ENCODE results near the gene FCRL5.

FCRL5 gene

DNA sequence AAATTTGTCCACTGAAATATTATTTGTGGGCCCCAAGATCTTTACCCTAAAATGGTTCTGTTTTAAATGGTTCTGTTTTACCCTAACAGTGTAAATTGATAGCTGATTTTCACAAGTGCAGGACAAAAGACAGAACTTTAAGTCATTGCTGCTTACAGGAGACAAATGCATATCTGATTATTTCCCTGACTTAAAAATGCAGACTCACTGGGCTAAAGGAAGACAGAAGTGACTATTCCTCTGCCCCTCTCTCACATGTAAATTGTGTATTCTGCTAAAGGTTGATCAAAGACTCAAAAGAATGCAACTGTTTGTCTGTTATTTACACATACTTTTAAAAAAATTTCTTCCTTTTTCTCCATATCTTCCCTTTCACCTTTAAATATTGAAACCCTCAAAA is 12.7 kb downstream of the FCRL5 start:
- in situ Hi-C loops (cut with MboI; ENCODE audit: low sequenced_read_pairs): no loop called here

DNA sequence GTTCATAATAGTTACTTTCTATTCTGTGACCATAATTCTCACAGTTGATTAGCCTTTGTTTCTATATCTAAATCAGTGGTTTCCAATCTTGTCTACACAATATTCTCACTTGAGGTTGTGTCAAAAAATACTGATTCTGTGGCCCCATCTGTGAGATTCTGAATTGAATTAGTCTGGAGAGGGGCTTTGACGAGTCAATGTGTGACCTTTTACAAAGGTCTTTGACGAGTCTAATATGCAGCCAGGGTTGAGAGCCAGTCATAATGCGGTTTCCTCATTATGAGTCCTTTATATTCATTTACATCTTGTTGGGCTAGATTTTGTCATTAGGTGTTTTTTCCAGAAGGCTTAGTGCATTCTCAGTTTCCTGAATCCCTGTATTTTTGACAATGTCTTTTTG is 19.7 kb downstream of the FCRL5 start:
- in situ Hi-C loops (cut with MboI; ENCODE audit: low sequenced_read_pairs): no loop called here

DNA sequence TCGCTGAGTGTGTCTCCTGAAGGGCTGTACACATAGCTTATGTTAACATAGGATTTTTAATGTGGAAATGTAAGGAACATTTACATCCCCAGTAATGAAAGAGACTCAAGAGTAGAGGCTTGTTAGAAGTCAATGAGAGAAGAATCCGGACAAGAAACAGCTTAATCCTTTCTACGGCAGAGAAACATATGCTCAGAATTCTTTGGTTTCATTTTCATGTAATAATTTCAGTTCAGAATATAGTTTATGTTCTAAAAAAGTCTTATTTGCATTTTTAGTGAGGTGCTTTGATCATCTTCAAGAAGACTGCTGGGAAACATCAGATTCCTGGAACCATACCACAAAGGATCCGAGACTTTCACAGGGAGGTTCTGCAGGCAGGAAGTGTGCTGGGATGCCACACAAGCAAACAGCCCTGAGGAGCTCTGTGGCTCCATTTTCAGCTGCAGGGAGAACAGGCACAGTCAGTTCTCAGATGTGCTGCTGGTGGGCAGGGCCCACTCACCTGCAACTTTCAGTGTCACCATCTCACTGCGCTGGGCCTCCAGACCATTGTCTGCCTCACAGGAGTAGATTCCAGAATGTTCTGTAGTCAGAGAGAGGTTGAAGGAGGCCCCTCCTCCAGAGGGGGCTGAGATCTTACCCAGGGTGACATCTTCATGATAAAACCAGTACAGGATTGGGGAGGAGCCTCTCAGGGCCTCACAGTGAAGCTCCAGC is 28.4 kb downstream of the FCRL5 start:
- in situ Hi-C loops (cut with MboI; ENCODE audit: low sequenced_read_pairs): no loop called here

DNA sequence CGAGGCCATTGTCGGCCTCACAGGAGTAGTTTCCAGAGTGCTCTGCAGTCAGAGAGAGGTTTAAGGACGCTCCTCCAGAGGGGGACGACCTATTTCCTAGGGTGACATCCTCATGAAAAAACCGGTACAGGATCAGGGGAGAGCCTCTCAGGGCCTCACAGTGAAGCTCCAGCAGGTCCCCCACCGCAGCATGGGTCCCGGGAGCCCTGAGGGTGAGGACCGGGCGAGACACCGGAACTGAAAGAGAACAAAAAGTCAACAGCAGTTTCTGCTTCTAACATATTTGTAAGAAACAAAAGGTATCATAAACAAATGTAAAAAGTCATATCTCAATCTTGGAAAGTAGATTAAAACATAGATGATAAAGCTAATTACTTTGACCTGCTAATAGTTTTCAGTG is 31.3 kb downstream of the FCRL5 start:
- in situ Hi-C loops (cut with MboI; ENCODE audit: low sequenced_read_pairs): no loop called here

GRCh38 chr1:157520386-157520935 is 31.9 kb downstream of the FCRL5 start:
- in situ Hi-C loops (cut with MboI; ENCODE audit: low sequenced_read_pairs): no loop called here

DNA sequence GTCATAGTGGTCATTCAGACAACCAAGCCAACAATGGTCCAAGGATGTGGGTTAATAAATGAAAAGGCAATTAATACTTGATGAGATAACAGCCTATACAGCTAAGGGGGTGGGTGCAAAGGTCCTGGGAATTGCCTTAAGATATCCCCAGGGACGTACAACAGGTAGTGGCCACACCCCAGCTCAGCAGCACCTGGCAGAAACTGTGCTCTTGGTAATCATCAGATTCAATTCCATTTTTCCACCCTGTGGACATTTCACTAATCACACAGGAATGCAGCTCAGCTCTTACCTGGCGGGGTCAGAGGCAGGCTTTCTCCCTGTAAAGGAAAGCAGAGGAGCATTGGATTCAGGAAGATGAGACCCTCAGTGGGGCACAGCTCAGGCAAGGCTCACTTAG is 32.9 kb downstream of the FCRL5 start:
- in situ Hi-C loops (cut with MboI; ENCODE audit: low sequenced_read_pairs): no loop called here

- in situ Hi-C loops (cut with MboI; ENCODE audit: low sequenced_read_pairs): no loop called here
Observed at GRCh38 chr1:157517016-157517415, 35.3 kb downstream of the FCRL5 start.

- in situ Hi-C loops (cut with MboI; ENCODE audit: low sequenced_read_pairs): no loop called here
Observed at GRCh38 chr1:157515709-157516108, 36.6 kb downstream of the FCRL5 start.

GRCh38 chr1:157515141-157515540 is 37.2 kb downstream of the FCRL5 start:
- in situ Hi-C loops (cut with MboI; ENCODE audit: low sequenced_read_pairs): no loop called here

DNA sequence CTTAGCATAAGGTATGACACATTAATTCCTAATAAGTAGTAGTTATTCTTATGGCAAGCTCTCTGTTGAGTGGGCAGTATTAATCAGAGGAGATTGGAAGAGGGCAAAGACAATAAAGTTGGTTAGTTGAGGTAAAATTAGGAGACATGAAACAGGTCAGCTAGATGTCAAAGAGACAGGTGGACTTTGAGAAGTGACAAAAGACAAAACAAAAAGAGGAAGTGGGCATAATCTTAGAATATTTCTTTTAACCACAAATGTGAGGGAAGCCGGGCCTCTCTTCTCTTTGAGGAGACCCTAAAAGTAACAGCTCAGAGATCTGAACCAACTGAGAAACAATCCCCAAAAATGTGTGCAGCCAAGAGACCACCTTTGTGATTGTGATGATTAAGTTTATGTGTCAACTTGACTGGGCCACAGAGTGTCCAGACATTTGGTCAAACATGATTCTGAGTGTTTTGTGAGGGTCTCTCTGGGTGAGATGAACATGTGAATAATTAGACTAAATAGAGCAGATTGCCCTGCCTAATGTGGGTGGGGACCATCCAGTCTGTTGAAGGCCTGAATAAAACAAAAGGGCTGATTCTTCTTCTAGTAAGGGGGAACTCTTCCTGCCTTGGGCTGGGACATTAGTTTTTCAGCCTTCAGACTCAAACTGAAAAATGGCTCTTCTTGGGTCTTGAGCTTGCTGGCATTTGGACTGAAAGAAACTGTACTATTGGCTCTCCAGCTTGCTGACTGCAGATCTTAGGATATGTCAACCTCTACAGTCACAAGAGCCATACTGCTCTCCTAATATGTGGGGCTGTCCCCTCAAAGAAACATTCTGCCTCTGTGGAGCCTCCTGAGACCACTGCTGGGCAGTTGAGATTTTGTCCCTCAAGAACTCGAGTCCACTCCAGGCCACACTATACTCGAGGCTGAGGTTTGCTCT is 40.0 kb downstream of the FCRL5 start:
- in situ Hi-C loops (cut with MboI; ENCODE audit: low sequenced_read_pairs): no loop called here

DNA sequence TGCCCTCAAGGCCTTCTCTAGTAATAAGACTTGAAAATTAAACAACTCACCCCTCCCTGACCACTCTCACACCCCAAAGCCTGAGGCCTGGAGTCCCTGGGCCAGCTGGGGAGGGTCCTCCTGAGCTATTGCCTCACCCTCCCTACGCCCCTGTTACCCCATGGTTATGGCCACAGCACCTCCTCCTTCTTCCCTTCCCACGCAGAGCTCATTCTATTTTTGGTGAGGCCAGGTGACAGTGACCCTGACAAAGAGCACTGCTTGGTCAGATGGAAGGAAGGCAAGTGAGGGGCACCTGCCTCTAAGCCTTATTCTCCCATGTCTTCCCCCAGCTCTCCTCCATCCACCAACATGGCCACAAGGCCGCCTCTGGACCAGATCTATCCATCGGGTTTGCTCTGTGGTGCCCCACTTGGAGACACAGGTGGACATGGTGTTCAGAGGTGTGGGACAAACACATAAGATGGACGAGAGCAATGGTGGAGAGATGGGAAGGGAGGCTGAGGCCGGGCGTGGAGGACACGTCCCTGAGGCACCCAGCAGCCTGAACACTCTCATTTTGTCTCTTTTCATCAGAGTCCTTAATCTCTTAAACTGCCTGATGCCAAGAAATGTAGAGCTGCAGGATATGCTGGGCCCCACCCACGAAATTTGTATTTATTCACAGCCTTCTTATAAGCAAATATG is 42.6 kb downstream of the FCRL5 start:
- in situ Hi-C loops (cut with MboI; ENCODE audit: low sequenced_read_pairs): no loop called here

DNA sequence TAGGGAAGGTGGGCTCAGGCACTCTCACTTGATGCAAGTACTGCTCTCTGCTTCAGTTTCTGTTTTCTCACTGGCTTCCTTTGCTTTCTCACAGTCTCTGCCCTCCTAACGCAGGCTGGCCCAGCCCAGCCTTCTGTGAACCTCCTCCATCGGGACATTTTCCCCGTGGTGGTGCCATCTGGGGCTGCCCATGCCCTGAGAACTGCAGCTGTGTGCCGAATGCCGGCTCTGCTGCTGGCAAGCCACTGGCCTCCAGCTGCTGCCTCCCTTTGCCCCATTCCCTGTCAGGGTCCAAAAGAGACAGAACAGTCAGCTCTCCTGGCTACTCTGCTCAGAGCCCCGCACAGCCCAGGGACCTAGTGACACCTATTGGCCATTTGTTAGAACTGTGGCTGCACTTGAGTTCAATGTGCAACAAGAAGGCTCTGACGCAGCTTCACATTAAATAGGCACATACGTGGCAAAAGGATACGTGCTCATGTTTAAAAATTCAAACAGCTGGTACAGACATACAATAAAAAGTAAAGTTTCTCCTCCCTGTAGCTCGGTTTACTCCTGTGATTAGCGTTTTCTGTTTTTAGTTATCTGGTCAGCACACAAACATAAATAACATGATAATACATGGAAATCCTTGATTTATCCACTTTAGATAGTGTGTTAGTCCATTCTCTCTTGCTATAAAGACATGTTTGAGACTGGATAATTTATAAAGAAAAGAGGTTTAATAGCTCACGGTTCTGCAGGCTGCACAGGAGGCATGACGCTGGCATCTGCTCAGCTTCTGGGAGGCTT is 46.6 kb downstream of the FCRL5 start:
- in situ Hi-C loops (cut with MboI; ENCODE audit: low sequenced_read_pairs): no loop called here

DNA sequence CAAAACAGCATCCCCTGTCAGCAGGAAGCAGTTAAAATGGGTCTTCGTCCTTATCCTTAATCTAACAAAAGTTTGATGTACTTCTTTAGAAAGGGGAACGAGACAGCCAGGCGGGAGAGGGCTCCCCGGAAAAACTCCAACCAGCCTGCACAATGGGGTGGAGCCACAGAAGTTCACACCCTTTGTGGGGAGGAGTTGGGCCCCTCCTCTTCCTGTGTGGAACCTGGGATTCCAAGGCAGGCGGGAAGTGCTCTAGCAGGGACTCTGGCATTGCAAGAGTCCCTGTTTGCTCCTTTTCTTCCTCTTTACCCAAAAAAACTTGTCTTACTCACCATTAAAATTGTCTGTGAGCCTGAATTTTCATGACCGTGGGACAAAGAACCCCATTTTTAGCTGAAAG is 47.7 kb downstream of the FCRL5 start:
- in situ Hi-C loops (cut with MboI; ENCODE audit: low sequenced_read_pairs): no loop called here

- in situ Hi-C loops (cut with MboI; ENCODE audit: low sequenced_read_pairs): loop anchor here (10.0 kb wide), 1 partner anchor 305 kb away; no protein-coding TSS in a partner anchor
Observed at GRCh38 chr1:157499521-157499920, 52.8 kb downstream of the FCRL5 start.

- in situ Hi-C loops (cut with MboI; ENCODE audit: low sequenced_read_pairs): loop anchor here (10.0 kb wide), 1 partner anchor 304 kb away; no protein-coding TSS in a partner anchor
Observed at GRCh38 chr1:157498736-157499090, 53.6 kb downstream of the FCRL5 start.

DNA sequence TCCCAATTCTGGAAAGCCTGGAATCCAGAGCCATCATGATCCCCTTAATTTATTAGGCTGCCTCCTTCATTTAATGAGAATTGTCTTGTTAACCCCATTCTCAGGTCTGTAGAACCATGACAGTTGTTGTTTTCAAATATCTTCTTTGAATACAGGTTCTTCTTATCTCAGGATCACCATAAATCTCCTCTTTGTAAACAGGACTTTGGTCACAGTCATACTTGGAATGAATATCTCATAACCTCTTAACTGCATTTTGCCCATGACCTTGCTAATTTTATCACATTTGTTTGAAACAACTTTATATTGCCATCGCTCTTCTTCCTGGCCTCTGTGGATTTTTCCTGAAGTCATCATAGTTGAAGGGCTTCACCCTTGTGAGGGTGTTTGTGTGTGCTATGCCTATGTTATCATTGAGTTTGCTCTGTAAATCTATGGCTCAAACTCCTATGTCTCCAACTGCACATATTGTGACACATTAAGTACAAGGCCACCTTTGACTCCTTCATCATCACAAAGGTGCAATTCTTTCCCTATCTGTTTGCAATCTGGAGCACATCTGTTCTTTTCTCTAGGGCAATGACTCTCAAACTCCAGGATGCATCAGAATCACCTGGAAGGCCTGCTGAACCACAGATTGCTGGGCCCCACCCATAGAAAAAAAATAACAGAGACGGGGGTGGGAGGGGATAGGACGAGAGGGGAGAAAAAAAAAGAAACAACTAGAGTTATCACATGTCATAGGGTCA is 54.2 kb downstream of the FCRL5 start:
- in situ Hi-C loops (cut with MboI; ENCODE audit: low sequenced_read_pairs): loop anchor here (10.0 kb wide), 1 partner anchor 303 kb away; no protein-coding TSS in a partner anchor

- in situ Hi-C loops (cut with MboI; ENCODE audit: low sequenced_read_pairs): loop anchor here (10.0 kb wide), 1 partner anchor 302 kb away; no protein-coding TSS in a partner anchor
Observed at GRCh38 chr1:157497284-157497683, 55.0 kb downstream of the FCRL5 start.

GRCh38 chr1:157496121-157496526 is 56.2 kb downstream of the FCRL5 start:
- in situ Hi-C loops (cut with MboI; ENCODE audit: low sequenced_read_pairs): loop anchor here (10.0 kb wide), 1 partner anchor 301 kb away; no protein-coding TSS in a partner anchor

- in situ Hi-C loops (cut with MboI; ENCODE audit: low sequenced_read_pairs): loop anchor here (10.0 kb wide), 1 partner anchor 300 kb away; no protein-coding TSS in a partner anchor
Observed at GRCh38 chr1:157495285-157495684, 57.0 kb downstream of the FCRL5 start.

Data from HL-60/S4 treated with phorbol 12-myristate 13-acetate at 8.2 ng/mL for 4 days and 3 days (cell line).